UCSD-AML1 (cell line): ENCODE data around the gene SARDH.

Experiments
- DNase-seq: peaks from one replicate; lab custom pipeline; 2025; ENCODE audit not compliant: unreplicated experiment; lab: John Stamatoyannopoulos, UW

SARDH gene

GRCh38 chr9:133653638-133654037 lies 84.5 kb downstream of the SARDH start:
- no peak for DNase-seq

- DNase-seq = no peak
Observed at GRCh38 chr9:133650026-133650425, 88.1 kb downstream of the SARDH start.

- DNase-seq = no peak
Observed at GRCh38 chr9:133649194-133649593, 89.0 kb downstream of the SARDH start.

- DNase-seq = no peak
Observed at GRCh38 chr9:133647765-133648469, 90.2 kb downstream of the SARDH start.

- no peak for DNase-seq
Observed at GRCh38 chr9:133647148-133647547, 91.0 kb downstream of the SARDH start.

GRCh38 chr9:133645021-133645765 lies 93.0 kb downstream of the SARDH start:
- DNase-seq = no peak

GRCh38 chr9:133643978-133644760 lies 94.0 kb downstream of the SARDH start:
- no peak for DNase-seq

GRCh38 chr9:133643362-133643755 lies 94.8 kb downstream of the SARDH start:
- DNase-seq = no peak

GRCh38 chr9:133642708-133643361 lies 95.3 kb downstream of the SARDH start:
- DNase-seq = no peak

GRCh38 chr9:133641861-133642595 lies 96.1 kb downstream of the SARDH start:
- no peak for DNase-seq

GRCh38 chr9:133641396-133641655 lies 96.8 kb downstream of the SARDH start:
- no peak for DNase-seq

GRCh38 chr9:133640580-133641395 lies 97.4 kb downstream of the SARDH start:
- no peak for DNase-seq

- no peak for DNase-seq
Observed at GRCh38 chr9:133640160-133640559, 98.0 kb downstream of the SARDH start.

GRCh38 chr9:133639613-133640012 lies 98.5 kb downstream of the SARDH start:
- DNase-seq = no peak

GRCh38 chr9:133638711-133639110 lies 99.4 kb downstream of the SARDH start:
- DNase-seq = no peak

- no peak for DNase-seq
Observed at GRCh38 chr9:133638076-133638475, 100.1 kb downstream of the SARDH start.

GRCh38 chr9:133637451-133638055 lies 100.6 kb downstream of the SARDH start:
- no peak for DNase-seq

GRCh38 chr9:133636902-133637301 lies 101.2 kb downstream of the SARDH start:
- no peak for DNase-seq
